Tibial nerve (tissue), 4 donors: ENCODE results near the gene NTRK3.

Experiments used
- CTCF ChIP-seq, 5 experiments: fragments of 200-600 bp in 3 of 5; fragments of 450-650 bp in 2 of 5; sonication (generic) in 3 of 5; IDR thresholded peaks; one replicate each; pipeline ENCODE4 v1.5.1; 2016 to 2019; ENCODE audit warnings: antibody characterized with exemption in 5 of 5, mild to moderate bottlenecking in 3 of 5, moderate library complexity in 2 of 5
- EP300 ChIP-seq, 2 donors: sonication (generic); formaldehyde crosslinking; IDR thresholded peaks; one replicate each; pipeline ENCODE4 v1.6.1; 2017; ENCODE audit warnings: antibody characterized with exemption in 2 of 2, mild to moderate bottlenecking in 1 of 2
- POLR2A ChIP-seq, 2 donors: fragments of 450-650 bp; IDR thresholded peaks; one replicate each; pipeline ENCODE4 v1.6.1; 2017; ENCODE audit warnings: antibody characterized with exemption in 2 of 2, mild to moderate bottlenecking in 2 of 2, moderate library complexity in 2 of 2

- TF ChIP-seq CTCF (IDR thresholded peaks at IDR 0.05): no peak
- no peak for TF ChIP-seq POLR2A (IDR thresholded peaks at IDR 0.05)
- no peak for TF ChIP-seq EP300 (IDR thresholded peaks at IDR 0.05)
These were observed 397.9 kb downstream of the NTRK3 start for GRCh38 chr15:87858651-87859050.
